Stimulated activated CD8-positive, alpha-beta memory T cell treated with anti-CD3 and anti-CD28 coated beads, Interleukin-12 subunit alpha, Interleukin-12 subunit beta, amount 100 ng/mL, for 24 hours (primary cell): ENCODE data around the gene ATG101.

Source experiments
- DNase-seq: peaks from one replicate; pipeline ENCODE4 v3.0.0-alpha.2; 2020; ENCODE audit errors: extremely low read depth

The ATG101 gene, protein sequence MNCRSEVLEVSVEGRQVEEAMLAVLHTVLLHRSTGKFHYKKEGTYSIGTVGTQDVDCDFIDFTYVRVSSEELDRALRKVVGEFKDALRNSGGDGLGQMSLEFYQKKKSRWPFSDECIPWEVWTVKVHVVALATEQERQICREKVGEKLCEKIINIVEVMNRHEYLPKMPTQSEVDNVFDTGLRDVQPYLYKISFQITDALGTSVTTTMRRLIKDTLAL

DNA sequence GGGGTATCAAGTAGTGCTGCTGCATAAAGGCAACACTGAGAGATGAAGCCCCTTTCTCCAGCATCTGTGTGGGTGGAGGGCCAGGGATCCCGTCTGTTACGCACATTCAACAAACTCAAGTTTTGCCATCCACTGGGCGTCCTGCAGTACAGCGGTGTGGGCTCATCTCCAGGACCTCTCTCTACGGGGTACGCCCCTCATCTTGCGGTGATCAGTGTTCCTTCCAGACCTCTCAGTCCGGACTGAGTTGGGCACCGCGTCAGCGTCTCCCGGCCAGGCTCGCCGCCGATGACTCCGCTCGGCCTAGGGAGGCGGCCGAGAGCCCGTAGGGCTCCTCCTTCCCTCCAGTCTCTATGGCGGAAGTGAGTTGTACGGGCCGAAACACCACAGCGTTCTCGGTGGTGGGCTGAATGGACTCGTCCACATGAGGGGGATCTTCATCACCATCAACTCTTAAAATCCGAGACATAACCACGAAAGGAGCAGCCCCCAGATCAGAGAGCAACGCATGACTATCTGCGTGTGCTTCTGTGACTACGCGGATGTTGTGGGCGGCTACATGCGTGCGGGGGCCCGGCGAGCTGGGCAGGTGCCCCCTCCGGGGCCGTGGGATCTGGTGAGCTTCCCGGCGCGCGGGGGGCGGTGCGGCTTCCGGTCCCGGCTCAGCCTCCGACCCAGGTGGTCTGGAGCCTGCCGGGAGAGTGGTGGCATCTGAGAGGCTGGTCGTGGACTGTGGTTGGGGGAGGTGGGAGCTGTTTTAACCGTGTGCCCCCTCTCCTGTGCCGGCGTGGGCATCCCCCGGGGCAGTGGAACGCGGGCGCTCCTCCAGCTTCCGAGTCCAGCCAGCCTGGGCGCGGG lies at the start of gene ATG101:
TSS of gene ATG101 (plus strand) at position 652 of the 858 bp plus-strand sequence. CDS start 3,673 bp downstream, outside the sequence.
- DNase-seq = peak; percentile 73

GRCh38 chr12:52020539-52021336 lies 49.0 kb upstream of the ATG101 start:
- no peak for DNase-seq

GRCh38 chr12:52022841-52023181 lies 47.0 kb upstream of the ATG101 start:
- no peak for DNase-seq

- peak; percentile 74 for DNase-seq
These were observed 46.4 kb upstream of the ATG101 start for GRCh38 chr12:52023182-52023975.

- no peak for DNase-seq
These were observed 45.6 kb upstream of the ATG101 start for GRCh38 chr12:52023976-52024688.

DNA sequence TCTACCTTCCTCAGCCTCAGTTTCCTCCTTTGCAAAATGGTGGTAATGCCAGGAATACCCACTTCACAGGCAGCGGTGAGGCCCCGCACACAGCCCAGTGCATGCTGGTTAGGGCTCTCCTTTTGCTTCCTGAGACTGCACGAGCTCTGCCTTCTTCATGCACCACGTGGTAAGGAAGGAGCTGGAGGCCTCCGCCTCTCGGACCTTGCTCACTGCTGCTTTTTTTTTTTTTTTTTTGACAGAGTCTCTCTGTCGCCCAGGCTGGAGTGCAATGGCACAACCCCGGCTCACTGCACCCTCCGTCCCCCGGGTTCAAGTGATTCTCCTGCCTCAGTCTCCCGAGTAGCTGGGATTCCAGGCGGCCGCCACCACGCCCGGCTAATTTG lies 44.9 kb upstream of the ATG101 start:
- no peak for DNase-seq

DNA sequence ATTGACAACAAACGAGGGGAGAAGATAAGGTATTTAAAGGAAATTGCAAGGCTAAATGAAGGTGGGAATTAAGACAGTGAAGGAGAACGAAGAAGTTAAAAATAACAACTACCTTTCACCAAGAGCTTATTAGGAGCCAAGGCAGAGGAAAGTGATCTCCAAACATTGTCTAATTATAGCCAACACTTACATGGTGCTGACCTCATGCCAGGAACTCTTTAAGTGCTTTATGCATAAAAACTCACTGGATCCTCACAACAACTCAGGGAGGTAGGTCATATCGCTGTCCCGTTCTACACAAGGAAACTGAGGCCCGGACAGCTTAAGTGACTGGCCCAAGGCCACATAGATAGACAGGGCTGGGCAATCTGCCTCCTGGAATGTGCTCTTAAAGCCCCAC lies 43.5 kb upstream of the ATG101 start:
- no peak for DNase-seq

- no peak for DNase-seq
These were observed 42.5 kb upstream of the ATG101 start for GRCh38 chr12:52027085-52027843.

DNA sequence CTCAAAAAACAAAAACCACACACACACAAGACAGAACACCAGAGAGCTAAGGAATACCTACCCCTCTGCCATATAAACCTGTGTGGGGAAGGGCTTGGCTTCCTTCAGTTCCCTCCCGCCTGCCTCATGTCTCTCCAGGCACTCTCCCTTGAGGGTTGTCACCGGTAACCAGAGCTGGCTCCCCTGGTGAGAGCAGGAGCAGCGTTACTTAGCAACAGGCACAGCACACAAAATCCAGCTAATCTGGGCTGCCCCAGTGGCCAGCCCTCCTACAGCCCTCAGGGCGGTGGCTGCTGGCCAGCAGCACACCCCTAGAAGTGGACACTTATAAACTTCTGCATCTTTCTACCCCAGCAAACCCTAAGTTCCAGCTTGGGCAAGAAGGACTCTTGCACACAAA lies 40.1 kb upstream of the ATG101 start:
- no peak for DNase-seq

GRCh38 chr12:52032446-52032803 lies 37.4 kb upstream of the ATG101 start:
- no peak for DNase-seq

DNA sequence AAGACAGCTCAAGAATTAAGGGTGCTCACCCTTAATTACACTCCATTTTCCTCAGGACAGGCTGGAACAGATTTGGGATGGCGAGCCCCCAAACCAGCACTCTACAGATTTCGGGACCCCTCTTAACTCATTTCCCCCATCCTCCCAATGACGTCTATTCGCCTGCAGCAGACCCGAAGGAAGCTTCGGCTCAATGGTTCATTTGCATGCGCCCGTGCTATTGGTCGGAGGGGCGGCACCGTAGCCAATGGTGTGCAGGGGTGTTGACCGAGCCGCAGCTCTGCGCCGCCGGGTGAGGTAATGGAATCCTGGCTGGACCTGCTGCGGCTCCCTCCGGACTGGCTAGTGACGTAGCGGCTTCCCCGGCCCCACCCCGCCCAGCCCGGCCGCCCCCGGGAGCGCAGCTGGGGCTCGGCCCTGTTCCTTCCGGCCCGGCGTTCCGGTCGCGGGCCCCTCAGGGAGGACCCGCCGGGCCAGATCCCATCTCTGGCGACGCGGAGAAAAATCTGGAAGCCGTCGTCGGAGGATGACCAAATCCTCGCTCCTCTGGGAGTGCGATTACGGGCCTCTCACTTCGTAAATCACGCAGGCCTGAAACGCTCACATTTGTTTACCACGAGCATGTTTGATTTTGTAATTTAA lies 36.9 kb upstream of the ATG101 start:
- DNase-seq = peak; percentile 73

GRCh38 chr12:52033446-52034140 lies 36.2 kb upstream of the ATG101 start:
- DNase-seq = no peak

DNA sequence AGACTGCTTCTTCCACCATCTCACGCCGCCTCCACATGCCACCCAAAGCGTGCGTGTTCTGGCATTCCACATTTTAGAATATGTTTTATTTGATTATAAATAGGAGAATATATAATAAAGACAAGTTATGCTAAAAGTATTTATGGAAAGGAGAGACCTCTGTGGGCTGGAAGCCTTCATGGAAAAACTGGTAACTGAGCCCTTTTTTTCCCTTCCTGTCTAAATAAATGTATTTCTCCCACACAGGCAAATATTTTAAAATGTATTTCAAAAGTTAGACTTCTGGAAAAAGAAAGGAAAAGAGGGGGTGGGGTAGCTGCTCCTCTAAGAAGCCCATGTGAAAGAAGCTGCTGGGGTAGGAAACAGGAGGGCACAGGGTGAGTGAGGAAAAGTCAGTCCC lies 34.6 kb upstream of the ATG101 start:
- no peak for DNase-seq

GRCh38 chr12:52035926-52036325 lies 33.9 kb upstream of the ATG101 start:
- no peak for DNase-seq

DNA sequence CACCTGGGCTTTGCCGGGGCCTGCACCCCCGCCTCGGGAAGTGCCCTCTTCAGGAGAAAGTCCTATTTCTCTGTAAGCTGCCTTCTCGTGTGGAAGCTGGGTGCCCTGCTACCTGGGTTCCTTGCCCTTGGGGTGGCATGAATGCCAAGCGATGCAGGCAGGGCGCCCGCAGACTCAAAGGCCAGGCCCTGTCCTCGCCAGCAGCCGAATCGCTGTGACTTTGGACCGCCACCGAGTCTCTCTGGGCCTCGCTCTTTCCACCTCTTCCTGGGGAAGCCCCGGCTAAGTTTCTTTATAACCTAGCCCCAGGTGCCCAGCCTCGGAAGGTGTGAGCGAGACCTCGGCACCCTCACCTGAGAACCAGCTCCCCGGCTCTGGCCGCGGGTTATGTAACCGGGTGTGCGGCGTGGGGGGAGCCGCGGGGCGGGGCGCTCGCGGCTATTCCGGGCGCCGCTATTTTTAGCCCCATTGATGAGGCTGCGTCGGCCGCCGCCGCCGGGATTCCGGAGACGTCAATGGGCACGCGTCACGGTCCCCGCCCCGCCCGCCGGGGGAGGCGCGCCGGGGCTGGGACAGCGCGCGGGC lies 33.1 kb upstream of the ATG101 start:
- DNase-seq = no peak

- no peak for DNase-seq
These were observed 32.4 kb upstream of the ATG101 start for GRCh38 chr12:52037248-52037861.

DNA sequence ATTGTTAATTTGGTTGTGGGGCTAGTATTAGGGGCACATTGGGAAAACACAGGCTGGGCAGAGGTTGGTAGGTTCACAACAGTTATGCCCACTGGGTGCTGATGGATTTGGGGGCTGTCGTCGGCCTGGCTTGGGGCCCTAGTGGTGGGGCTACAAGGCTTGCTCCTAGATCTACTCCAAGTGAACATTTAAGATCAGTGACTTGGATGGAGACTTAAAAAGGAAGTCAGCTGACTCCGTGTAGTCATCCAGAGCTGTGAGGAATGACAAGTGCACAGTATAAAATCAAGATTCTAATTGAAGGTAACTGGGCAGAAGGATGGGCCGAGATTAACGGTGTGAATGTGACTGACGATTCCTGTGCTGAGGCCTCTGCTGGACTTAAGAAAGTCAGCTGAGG lies 31.3 kb upstream of the ATG101 start:
- no peak for DNase-seq

DNA sequence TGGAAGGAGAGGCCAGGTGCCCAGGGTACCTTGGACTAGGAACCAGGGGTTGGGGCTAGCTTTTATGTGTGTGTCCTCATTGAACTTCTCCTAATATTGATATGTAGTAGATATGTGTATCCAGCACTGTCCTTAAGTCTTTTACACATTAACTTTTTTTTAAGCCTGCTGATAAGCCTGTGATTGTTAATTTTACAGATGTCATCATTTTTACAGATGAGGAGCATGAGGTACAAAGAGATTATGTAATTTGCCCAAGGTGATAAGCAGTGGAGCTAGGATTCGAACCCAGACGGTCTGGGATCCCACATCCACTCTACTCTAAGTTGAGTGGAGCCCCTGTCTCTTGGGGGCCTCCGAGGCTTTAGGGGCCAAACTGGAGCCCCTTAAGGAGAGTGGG lies 28.7 kb upstream of the ATG101 start:
- no peak for DNase-seq
